Subcutaneous abdominal adipose tissue (tissue), 5 donors: ENCODE results near the gene CSNK1D.

ENCODE experiments used
- H3K27ac ChIP-seq: one replicate; pipeline ENCODE4 v1.7.0; 2013; ENCODE audit warnings: low read depth, mild to moderate bottlenecking, inconsistent platforms, low read length, moderate library complexity
- H3K27me3 ChIP-seq, 5 donors: one replicate each; pipeline ENCODE4 v1.7.0; 2013; ENCODE audit warnings: low read length in 5 of 5, inconsistent platforms in 1 of 5; ENCODE audit not compliant: control insufficient read depth in 5 of 5, insufficient read depth in 4 of 5
- H3K36me3 ChIP-seq, 5 donors: one replicate each; pipeline ENCODE4 v1.7.0; 2013; ENCODE audit warnings: low read length in 5 of 5; ENCODE audit not compliant: control insufficient read depth in 5 of 5, insufficient read depth in 5 of 5
- H3K4me1 ChIP-seq, 5 donors: one replicate each; pipeline ENCODE4 v1.7.0; 2013; ENCODE audit warnings: low read length in 5 of 5, mild to moderate bottlenecking in 3 of 5, moderate library complexity in 1 of 5; ENCODE audit not compliant: control insufficient read depth in 5 of 5, insufficient read depth in 5 of 5
- H3K4me3 ChIP-seq, 5 donors: one replicate each; pipeline ENCODE4 v1.7.0; 2013; ENCODE audit warnings: low read length in 5 of 5, low read depth in 1 of 5
- H3K9ac ChIP-seq, 5 donors: one replicate each; pipeline ENCODE4 v1.7.0; 2013; ENCODE audit warnings: low read length in 5 of 5, mild to moderate bottlenecking in 4 of 5, moderate library complexity in 3 of 5
- H3K9me3 ChIP-seq, 5 donors: one replicate each; pipeline ENCODE4 v1.7.0; 2013; ENCODE audit warnings: low read length in 5 of 5; ENCODE audit not compliant: control insufficient read depth in 5 of 5
- donor health status: healthy.
- donor health status: healthy.
- donor health status: healthy.
- donor health status: healthy.
- donor health status: healthy.

Gene CSNK1D

DNA sequence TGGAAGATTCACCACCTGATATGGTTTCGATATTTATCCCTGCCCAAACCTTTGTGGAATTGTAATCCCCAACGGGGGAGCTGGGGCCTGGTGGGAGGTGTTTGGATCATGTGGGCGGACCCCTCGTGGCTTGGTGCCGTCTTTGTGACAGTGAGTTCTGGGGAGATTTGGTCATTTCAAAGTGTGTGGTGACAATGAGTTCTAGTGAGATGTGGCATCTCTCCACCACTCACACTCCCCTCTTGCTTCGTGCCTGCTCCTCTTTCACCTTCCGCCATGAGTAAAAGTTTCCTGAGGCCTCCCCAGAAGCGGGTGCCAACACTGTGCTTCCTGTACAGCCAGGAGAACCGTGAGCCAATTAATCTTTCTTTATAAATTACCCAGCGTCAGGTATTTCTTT is 70.5 kb downstream of the CSNK1D start:
- Histone ChIP-seq H3K9ac (no peak overlapping the region), H3K27me3 (no peaks in the 10 kb centered on the region), H3K9me3 (no peaks in the 10 kb centered on the region), H3K36me3 (peaks cover 0 to 14% (median 3%) of the 10 kb centered on the region in 5 donors), H3K4me3 (no peak overlapping the region), H3K27ac (no peak overlapping the region), H3K4me1 (peaks cover 0 to 18% (median 17%) of the 10 kb centered on the region in 5 donors)

GRCh38 chr17:82201498-82201910 is 72.0 kb downstream of the CSNK1D start:
- H3K27me3 ChIP-seq, result no peaks in the 10 kb centered on the region
- H3K4me1 ChIP-seq, result peaks cover 0 to 18% (median 17%) of the 10 kb centered on the region in 5 donors
- H3K27ac ChIP-seq, result no peak overlapping the region
- peaks cover 0 to 26% (median 7%) of the 10 kb centered on the region in 5 donors for H3K36me3 ChIP-seq
- H3K9ac ChIP-seq, result no peak overlapping the region
- no peaks in the 10 kb centered on the region for H3K9me3 ChIP-seq
- H3K4me3 ChIP-seq, result no peak overlapping the region

DNA sequence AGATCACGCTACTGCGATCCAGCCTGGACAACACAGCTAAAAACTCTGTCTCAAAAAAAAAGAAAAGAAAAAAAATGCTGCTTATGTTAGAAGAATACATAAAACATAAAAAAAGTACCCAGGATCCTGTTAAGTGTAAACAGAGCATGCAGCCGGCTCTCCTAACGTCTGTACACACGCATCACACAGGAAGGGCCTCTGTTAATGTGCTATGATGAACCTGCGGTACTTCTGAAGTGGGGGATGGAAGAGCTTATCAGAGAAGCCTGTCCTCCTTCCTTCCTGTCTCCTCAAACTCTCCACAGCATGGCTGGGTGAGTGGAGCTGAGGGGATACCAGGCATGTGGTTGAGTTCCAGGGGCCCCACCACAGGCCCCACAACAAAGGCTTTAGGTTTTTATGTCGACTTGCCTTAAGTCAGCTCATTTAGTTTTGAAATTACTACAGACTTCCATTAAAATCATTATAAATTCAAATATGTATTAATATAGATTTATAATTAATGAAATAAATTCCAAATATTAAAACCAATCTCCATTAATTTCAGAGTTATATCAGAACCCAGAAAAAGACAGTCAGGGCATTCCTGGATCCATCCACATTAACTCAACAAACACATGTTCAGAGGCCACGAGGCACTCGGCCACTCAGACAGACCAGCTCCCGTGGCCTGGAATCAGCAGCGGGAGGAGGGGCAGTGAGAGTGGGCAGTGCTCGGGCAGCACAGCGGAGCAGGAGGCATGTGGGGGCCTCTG is 72.6 kb downstream of the CSNK1D start:
- H3K27ac ChIP-seq, result no peak overlapping the region
- H3K9me3 ChIP-seq, result no peaks in the 10 kb centered on the region
- no peak overlapping the region for H3K4me3 ChIP-seq
- peaks cover 0 to 16% (median 13%) of the 10 kb centered on the region in 5 donors for H3K4me1 ChIP-seq
- H3K27me3 ChIP-seq, result no peaks in the 10 kb centered on the region
- peaks cover 0 to 29% (median 9%) of the 10 kb centered on the region in 5 donors for H3K36me3 ChIP-seq
- no peak overlapping the region for H3K9ac ChIP-seq

GRCh38 chr17:82200135-82200534 is 73.4 kb downstream of the CSNK1D start:
- Histone ChIP-seq H3K36me3 (peaks cover 0 to 34% (median 10%) of the 10 kb centered on the region in 5 donors), H3K4me3 (no peak overlapping the region), H3K9me3 (no peaks in the 10 kb centered on the region), H3K27me3 (no peaks in the 10 kb centered on the region), H3K4me1 (peaks cover 0 to 12% (median 5%) of the 10 kb centered on the region in 5 donors), H3K27ac (no peak overlapping the region), H3K9ac (no peak overlapping the region)

DNA sequence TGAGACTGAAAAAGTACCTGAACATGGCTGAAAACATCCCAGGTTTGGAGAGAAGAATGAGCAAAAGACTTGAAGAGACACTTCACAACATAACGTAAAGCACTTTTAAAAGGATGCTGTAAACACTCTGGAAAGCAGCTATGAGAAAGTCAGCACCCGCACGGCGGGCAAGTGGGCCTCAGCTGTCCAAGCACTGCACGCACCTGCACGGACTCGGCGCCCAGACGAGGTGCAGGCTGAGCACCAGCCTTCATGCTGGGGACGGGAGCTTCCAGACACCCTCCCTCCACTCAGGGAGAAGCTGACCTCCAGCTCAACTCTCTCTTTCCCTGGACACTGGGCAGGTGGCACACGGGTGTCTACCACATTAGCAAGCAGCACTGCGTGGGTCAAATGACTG is 74.0 kb downstream of the CSNK1D start:
- no peaks in the 10 kb centered on the region for H3K9me3 ChIP-seq
- no peaks in the 10 kb centered on the region for H3K27me3 ChIP-seq
- H3K4me1 ChIP-seq, result peaks cover 0 to 8% (median 0%) of the 10 kb centered on the region in 5 donors
- no peak overlapping the region for H3K9ac ChIP-seq
- H3K4me3 ChIP-seq, result no peak overlapping the region
- no peak overlapping the region for H3K27ac ChIP-seq
- H3K36me3 ChIP-seq, result peaks cover 0 to 40% (median 16%) of the 10 kb centered on the region in 5 donors

DNA sequence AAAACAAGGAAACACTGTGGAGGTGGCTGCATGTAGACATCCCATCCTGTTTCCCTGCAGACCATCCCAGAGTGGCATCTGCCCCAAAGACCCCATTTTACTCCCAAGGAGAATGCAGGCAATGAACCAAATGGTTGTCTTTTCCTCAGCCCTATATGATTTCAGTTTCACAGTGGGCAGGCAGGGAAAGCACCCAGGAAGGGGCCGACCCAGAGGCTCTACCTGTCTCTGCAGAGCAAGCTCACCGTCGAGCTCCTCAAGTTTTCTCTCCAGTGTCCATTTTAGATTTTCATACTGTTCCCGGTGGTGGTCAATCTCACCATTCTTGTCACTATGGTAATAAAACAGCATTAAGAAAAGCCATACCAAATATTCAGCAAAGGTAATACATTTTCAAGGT is 75.4 kb downstream of the CSNK1D start:
- no peak overlapping the region for H3K4me3 ChIP-seq
- no peak overlapping the region for H3K9ac ChIP-seq
- no peak overlapping the region for H3K27ac ChIP-seq
- no peaks in the 10 kb centered on the region for H3K9me3 ChIP-seq
- H3K36me3 ChIP-seq, result peaks cover 0 to 49% (median 22%) of the 10 kb centered on the region in 5 donors
- H3K4me1 ChIP-seq, result peaks cover 0 to 8% (median 0%) of the 10 kb centered on the region in 5 donors
- no peaks in the 10 kb centered on the region for H3K27me3 ChIP-seq

- Histone ChIP-seq H3K4me1 (peaks cover 0 to 8% (median 0%) of the 10 kb centered on the region in 5 donors), H3K4me3 (no peak overlapping the region), H3K9me3 (no peaks in the 10 kb centered on the region), H3K27me3 (no peaks in the 10 kb centered on the region), H3K27ac (no peak overlapping the region), H3K9ac (no peak overlapping the region), H3K36me3 (peaks cover 0 to 50% (median 31%) of the 10 kb centered on the region in 5 donors)
Observed at GRCh38 chr17:82195675-82196672, 77.5 kb downstream of the CSNK1D start.

GRCh38 chr17:82194765-82195164 is 78.7 kb downstream of the CSNK1D start:
- Histone ChIP-seq H3K4me1 (peaks cover 0 to 8% (median 0%) of the 10 kb centered on the region in 5 donors), H3K4me3 (no peak overlapping the region), H3K9ac (no peak overlapping the region), H3K36me3 (peaks cover 0 to 46% (median 31%) of the 10 kb centered on the region in 5 donors), H3K9me3 (no peaks in the 10 kb centered on the region), H3K27me3 (no peaks in the 10 kb centered on the region), H3K27ac (no peak overlapping the region)

GRCh38 chr17:82193520-82194220 is 79.8 kb downstream of the CSNK1D start:
- Histone ChIP-seq H3K36me3 (peaks cover 0 to 42% (median 29%) of the 10 kb centered on the region in 5 donors), H3K9me3 (no peaks in the 10 kb centered on the region), H3K4me1 (peaks cover 0 to 8% (median 0%) of the 10 kb centered on the region in 5 donors), H3K27ac (no peak overlapping the region), H3K9ac (peak overlapping the region in 1 of 5 donors; percentile 28), H3K4me3 (peak overlapping the region; percentile 16 to 63 (median 56)), H3K27me3 (no peaks in the 10 kb centered on the region)
